ENCODE measurements around the gene ANTXR2.

DNA sequence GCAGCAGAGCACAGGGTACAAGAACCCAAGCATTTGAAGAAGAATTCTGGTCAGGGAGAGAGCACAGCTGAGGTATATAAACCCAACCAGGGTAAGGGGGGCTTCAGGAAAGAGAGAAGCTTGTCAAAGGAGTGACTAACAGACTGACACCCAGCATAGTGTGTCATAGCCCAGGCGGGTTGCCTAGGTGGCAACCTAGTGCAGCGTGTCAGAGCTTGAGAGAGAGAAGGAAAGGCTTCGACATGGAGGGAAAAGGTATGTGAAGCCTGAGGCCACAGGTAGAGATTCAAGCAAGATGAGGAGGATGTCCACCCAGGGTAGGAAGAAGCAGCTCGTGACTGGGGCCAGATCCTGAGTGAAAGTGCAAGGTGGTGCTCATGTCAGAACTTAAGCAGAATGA is 8.5 kb upstream of the ANTXR2 start:
- TF ChIP-seq, protein P1, sequence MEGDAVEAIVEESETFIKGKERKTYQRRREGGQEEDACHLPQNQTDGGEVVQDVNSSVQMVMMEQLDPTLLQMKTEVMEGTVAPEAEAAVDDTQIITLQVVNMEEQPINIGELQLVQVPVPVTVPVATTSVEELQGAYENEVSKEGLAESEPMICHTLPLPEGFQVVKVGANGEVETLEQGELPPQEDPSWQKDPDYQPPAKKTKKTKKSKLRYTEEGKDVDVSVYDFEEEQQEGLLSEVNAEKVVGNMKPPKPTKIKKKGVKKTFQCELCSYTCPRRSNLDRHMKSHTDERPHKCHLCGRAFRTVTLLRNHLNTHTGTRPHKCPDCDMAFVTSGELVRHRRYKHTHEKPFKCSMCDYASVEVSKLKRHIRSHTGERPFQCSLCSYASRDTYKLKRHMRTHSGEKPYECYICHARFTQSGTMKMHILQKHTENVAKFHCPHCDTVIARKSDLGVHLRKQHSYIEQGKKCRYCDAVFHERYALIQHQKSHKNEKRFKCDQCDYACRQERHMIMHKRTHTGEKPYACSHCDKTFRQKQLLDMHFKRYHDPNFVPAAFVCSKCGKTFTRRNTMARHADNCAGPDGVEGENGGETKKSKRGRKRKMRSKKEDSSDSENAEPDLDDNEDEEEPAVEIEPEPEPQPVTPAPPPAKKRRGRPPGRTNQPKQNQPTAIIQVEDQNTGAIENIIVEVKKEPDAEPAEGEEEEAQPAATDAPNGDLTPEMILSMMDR (IDR thresholded peaks at IDR 0.05; ENCODE audit: insufficient read depth, low read length) = no peak
- TF ChIP-seq SPI1 (IDR thresholded peaks at IDR 0.05; ENCODE audit: borderline replicate concordance, low read depth) (no peak), GABPA (IDR thresholded peaks at IDR 0.05; ENCODE audit: low read depth) (no peak)
